Neural cell (in vitro differentiated cells): ENCODE results near the gene ARHGAP6.

Source experiments
- CTCF ChIP-seq: fragments of 450-650 bp; IDR thresholded peaks from 2 replicates; pipeline ENCODE4 v1.5.1; 2014; ENCODE audit warnings: antibody characterized with exemption, mild to moderate bottlenecking, moderate library complexity; ENCODE audit not compliant: poor library complexity, severe bottlenecking
- EP300 ChIP-seq: fragments of 450-650 bp; conservative IDR thresholded peaks from 2 replicates; pipeline ENCODE4 v1.6.1; 2014; ENCODE audit warnings: antibody characterized with exemption, mild to moderate bottlenecking, moderate library complexity; ENCODE audit not compliant: poor library complexity, severe bottlenecking
- EZH2 ChIP-seq: fragments of 200-600, 300-800 bp; shearing (Covaris generic), sonication (generic); IDR thresholded peaks from 2 replicates; pipeline ENCODE4 v1.6.1; 2014; ENCODE audit warnings: antibody characterized with exemption, low read length, borderline replicate concordance, mild to moderate bottlenecking; ENCODE audit not compliant: insufficient read depth, poor library complexity, severe bottlenecking
- MXI1 ChIP-seq: fragments of 450-650 bp; conservative IDR thresholded peaks from 2 replicates; pipeline ENCODE4 v1.6.1; 2014; ENCODE audit warnings: antibody characterized with exemption, mild to moderate bottlenecking; ENCODE audit not compliant: poor library complexity, severe bottlenecking
- POLR2AphosphoS5 ChIP-seq: IDR thresholded peaks from 2 replicates; pipeline ENCODE4 v1.6.1; 2012
- RAD21 ChIP-seq: fragments of 450-650 bp; conservative IDR thresholded peaks from 2 replicates; pipeline ENCODE4 v1.6.1; 2014; ENCODE audit warnings: antibody characterized with exemption, mild to moderate bottlenecking, moderate library complexity
- REST ChIP-seq: IDR thresholded peaks from 2 replicates; pipeline ENCODE4 v1.6.1; 2012; ENCODE audit warnings: borderline replicate concordance
- SMC3 ChIP-seq: fragments of 450-650 bp; conservative IDR thresholded peaks from 2 replicates; pipeline ENCODE4 v1.6.1; 2014; ENCODE audit warnings: antibody characterized with exemption, mild to moderate bottlenecking, moderate library complexity; ENCODE audit not compliant: poor library complexity
- TAF1 ChIP-seq: IDR thresholded peaks from 2 replicates; pipeline ENCODE4 v1.6.1; 2012; ENCODE audit warnings: low read depth

DNA sequence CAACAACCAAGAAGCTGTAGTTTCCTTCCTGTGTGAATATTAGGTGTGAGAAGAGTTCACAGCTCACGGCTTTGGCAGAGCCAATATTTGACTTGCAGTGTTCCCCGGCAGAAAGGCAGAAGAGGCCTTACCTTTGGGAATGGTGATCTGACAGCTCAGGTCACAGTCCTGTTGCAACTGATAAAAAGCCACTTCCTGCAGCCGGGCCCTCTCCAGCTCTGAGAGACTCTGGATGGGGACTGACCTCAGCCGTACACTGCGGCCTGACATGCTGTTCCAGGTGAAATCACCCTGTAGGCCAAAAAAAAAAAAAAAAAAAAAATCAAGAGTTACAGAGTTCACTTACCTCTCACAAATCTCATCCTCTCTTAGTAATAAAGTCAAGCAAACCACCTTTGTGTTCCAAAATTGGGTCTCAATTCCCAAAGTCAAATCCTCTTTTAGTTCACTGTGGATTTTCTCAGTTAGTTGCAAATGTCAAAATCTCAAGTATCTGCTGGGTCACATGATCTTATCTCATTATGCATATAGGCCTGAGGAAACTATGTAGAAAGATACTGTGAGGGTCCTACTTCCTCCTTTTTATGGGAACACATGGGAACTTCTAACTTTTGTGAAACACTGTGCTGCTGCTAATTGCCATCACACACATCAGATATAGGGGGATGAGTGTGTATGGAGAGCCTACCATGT is 411.2 kb downstream of the ARHGAP6 start:
- TF ChIP-seq CTCF: no peak
- TF ChIP-seq REST: no peak
- TF ChIP-seq POLR2AphosphoS5: no peak
- no peak for TF ChIP-seq RAD21
- TF ChIP-seq MXI1: no peak
- no peak for TF ChIP-seq EZH2
- TF ChIP-seq EP300: no peak
- TF ChIP-seq SMC3: no peak
- TF ChIP-seq TAF1: no peak
